ENCODE data around the gene ZSCAN20. TPM values are rescaled to one million over a fixed set of nuclear protein-coding genes. Genes with fewer than 3 reads are reported as not detected.

The ZSCAN20 gene
- polyA plus RNA-seq, 1 donor (not counting 4 experiments of a cell fraction or from before 2014, with no cell fraction given): 3.1 TPM

GRCh38 chr1:33471416-33471815 lies 1.0 kb upstream of the ZSCAN20 start:
- peak overlapping the region; percentile 17 for H3K27ac ChIP-seq (ENCODE audit: control insufficient read depth, insufficient read depth, low read length)
- no peaks in the 10 kb centered on the region for H3K9me3 ChIP-seq (ENCODE audit: control insufficient read depth, low read depth, low read length)
- dilution Hi-C loops (cut with MboI; ENCODE audit: extremely low pct_ligation_motif_present, low sequenced_read_pairs): no loop called here
- FAIRE-seq (no peak), DNase-seq (ENCODE audit: low read depth, low spot score) (no peak)
- H3K9ac ChIP-seq (ENCODE audit: control insufficient read depth, extremely low read depth, insufficient read depth, low read length): no peak overlapping the region
- H3K4me1 ChIP-seq (ENCODE audit: control insufficient read depth, extremely low read depth, insufficient read depth, low read length): peaks cover 22% of the 10 kb centered on the region
- TF ChIP-seq EZH2 (IDR thresholded peaks at IDR 0.05; ENCODE audit: low read length) (no peak), CTCF (optimal IDR thresholded peaks at IDR 0.05 in 1 of 3, IDR thresholded peaks at IDR 0.05 in 1 of 3, conservative IDR thresholded peaks at IDR 0.05 in 1 of 3; ENCODE audit: extremely low read depth in 1 of 3, insufficient read depth in 2 of 3, low read length in 3 of 3) (no peak)
- peaks cover 0 to 3% of the 10 kb centered on the region in 2 experiments for H3K36me3 ChIP-seq (ENCODE audit: control insufficient read depth in 2 of 2, extremely low read depth in 1 of 2, insufficient read depth in 2 of 2, low read length in 2 of 2)
- H3K4me2 ChIP-seq (ENCODE audit: control insufficient read depth, extremely low read depth, insufficient read depth, low read depth, low read length): peak overlapping the region; percentile 75
- H3K27me3 ChIP-seq (ENCODE audit: control insufficient read depth, extremely low read depth, insufficient read depth, low read length): no peaks in the 10 kb centered on the region
- H4K20me1 ChIP-seq (ENCODE audit: control insufficient read depth, extremely low read depth, insufficient read depth, low read length): no peaks in the 10 kb centered on the region
- no peak overlapping the region for H3K4me3 ChIP-seq (ENCODE audit: control insufficient read depth in 2 of 3, extremely low read depth in 1 of 3, insufficient read depth in 2 of 3, low read depth in 1 of 3, low read length in 3 of 3)
- peaks cover 15% of the 10 kb centered on the region for H3K79me2 ChIP-seq (ENCODE audit: control insufficient read depth, insufficient read depth, low read length)
- no peak overlapping the region for H2AFZ ChIP-seq (ENCODE audit: control insufficient read depth, low read length)
- H3K9me1 ChIP-seq (ENCODE audit: control insufficient read depth, extremely low read depth, insufficient read depth, low read length): no peaks in the 10 kb centered on the region

GRCh38 chr1:33473900-33474299 lies 1.5 kb downstream of the ZSCAN20 start:
- H3K9me3 ChIP-seq (ENCODE audit: control insufficient read depth, low read depth, low read length): no peaks in the 10 kb centered on the region
- H3K4me1 ChIP-seq (ENCODE audit: control insufficient read depth, extremely low read depth, insufficient read depth, low read length): peaks cover 22% of the 10 kb centered on the region
- no peaks in the 10 kb centered on the region for H4K20me1 ChIP-seq (ENCODE audit: control insufficient read depth, extremely low read depth, insufficient read depth, low read length)
- dilution Hi-C loops (cut with MboI; ENCODE audit: extremely low pct_ligation_motif_present, low sequenced_read_pairs): no loop called here
- no peak overlapping the region for H3K27ac ChIP-seq (ENCODE audit: control insufficient read depth, insufficient read depth, low read length)
- no peak for TF ChIP-seq CTCF (optimal IDR thresholded peaks at IDR 0.05 in 1 of 3, IDR thresholded peaks at IDR 0.05 in 1 of 3, conservative IDR thresholded peaks at IDR 0.05 in 1 of 3; ENCODE audit: extremely low read depth in 1 of 3, insufficient read depth in 2 of 3, low read length in 3 of 3)
- TF ChIP-seq EZH2 (IDR thresholded peaks at IDR 0.05; ENCODE audit: low read length): no peak
- H3K27me3 ChIP-seq (ENCODE audit: control insufficient read depth, extremely low read depth, insufficient read depth, low read length): no peaks in the 10 kb centered on the region
- no peak overlapping the region for H3K9ac ChIP-seq (ENCODE audit: control insufficient read depth, extremely low read depth, insufficient read depth, low read length)
- no peak for FAIRE-seq
- no peak overlapping the region for H3K4me3 ChIP-seq (ENCODE audit: control insufficient read depth in 2 of 3, extremely low read depth in 1 of 3, insufficient read depth in 2 of 3, low read depth in 1 of 3, low read length in 3 of 3)
- peaks cover 0 to 3% of the 10 kb centered on the region in 2 experiments for H3K36me3 ChIP-seq (ENCODE audit: control insufficient read depth in 2 of 2, extremely low read depth in 1 of 2, insufficient read depth in 2 of 2, low read length in 2 of 2)
- H2AFZ ChIP-seq (ENCODE audit: control insufficient read depth, low read length): no peak overlapping the region
- no peak for DNase-seq (ENCODE audit: low read depth, low spot score)
- peaks cover 16% of the 10 kb centered on the region for H3K79me2 ChIP-seq (ENCODE audit: control insufficient read depth, insufficient read depth, low read length)
- H3K4me2 ChIP-seq (ENCODE audit: control insufficient read depth, extremely low read depth, insufficient read depth, low read depth, low read length): no peak overlapping the region
- H3K9me1 ChIP-seq (ENCODE audit: control insufficient read depth, extremely low read depth, insufficient read depth, low read length): no peaks in the 10 kb centered on the region

Data from keratinocyte (primary cell).